HG02759 (cell line): ENCODE data around the gene TIPRL.
"Not testable (repeated sequence)": the region's sequence is repeated elsewhere in the genome, so short reads cannot be mapped to it uniquely, and the experiment has no call there.

Source experiments
- ATAC-seq: cut with Tn5 transposase; IDR thresholded peaks from one replicate; pipeline ENCODE4 v1.9.1; 2021; ENCODE audit warnings: mild to moderate bottlenecking, moderate library complexity; ENCODE audit not compliant: unreplicated experiment

The TIPRL gene

GRCh38 chr1:168178638-168179437 is at the start of gene TIPRL:
TIPRL (plus strand) TSS chr1:168178962; CDS start chr1:168179078, 116 bp downstream.
- peak; percentile 93 for ATAC-seq

- no peak for ATAC-seq
Measured at GRCh38 chr1:168129933-168130332, 48.8 kb upstream of the TIPRL start.

- ATAC-seq, result no peak
Measured at GRCh38 chr1:168134132-168134531, 44.6 kb upstream of the TIPRL start.

- ATAC-seq, result no peak
Measured at GRCh38 chr1:168134642-168135041, 44.1 kb upstream of the TIPRL start.

GRCh38 chr1:168135116-168135920 is 43.4 kb upstream of the TIPRL start:
- ATAC-seq, result no peak

GRCh38 chr1:168135921-168136708 is 42.6 kb upstream of the TIPRL start:
- no peak for ATAC-seq

- no peak for ATAC-seq
Measured at GRCh38 chr1:168136709-168137514, 41.9 kb upstream of the TIPRL start, which contains the start of gene GPR161. GPR161 (minus strand) TSS chr1:168136930; CDS start chr1:168104850, 32,080 bp downstream.

- ATAC-seq, result no peak
Measured at GRCh38 chr1:168137515-168137821, 41.3 kb upstream of the TIPRL start.

GRCh38 chr1:168138134-168138533 is 40.6 kb upstream of the TIPRL start:
- ATAC-seq, result no peak

GRCh38 chr1:168139070-168139469 is 39.7 kb upstream of the TIPRL start:
- no peak for ATAC-seq

- no peak for ATAC-seq
Measured at GRCh38 chr1:168141871-168142385, 36.8 kb upstream of the TIPRL start.

GRCh38 chr1:168145184-168146159 is 33.3 kb upstream of the TIPRL start:
- ATAC-seq, result peak; percentile 99

- no peak for ATAC-seq
Measured at GRCh38 chr1:168146160-168146539, 32.6 kb upstream of the TIPRL start.

GRCh38 chr1:168146626-168147025 is 32.1 kb upstream of the TIPRL start:
- no peak for ATAC-seq

- no peak for ATAC-seq
Measured at GRCh38 chr1:168148916-168149315, 29.8 kb upstream of the TIPRL start.

- ATAC-seq, result no peak
Measured at GRCh38 chr1:168150283-168150682, 28.5 kb upstream of the TIPRL start.

GRCh38 chr1:168151935-168152334 is 26.8 kb upstream of the TIPRL start:
- ATAC-seq, result no peak

- not testable (repeated sequence) for ATAC-seq
Measured at GRCh38 chr1:168154707-168155106, 24.1 kb upstream of the TIPRL start.

- no peak for ATAC-seq
Measured at GRCh38 chr1:168155910-168156309, 22.9 kb upstream of the TIPRL start.
